K562 (cell line): Measurements from ENCODE around the gene VWF.

ENCODE experiments used
- BHLHE40 ChIP-seq: IDR thresholded peaks from 2 replicates; pipeline ENCODE4 v1.6.1; 2011; ENCODE audit warnings: low read length, improper control_type of control experiment
- BMI1 ChIP-seq: fragments of 150-350 bp; IDR thresholded peaks from 2 replicates; pipeline ENCODE4 v1.6.1; 2014; ENCODE audit warnings: low read length
- DACH1 ChIP-seq: fragments of 450-650 bp; IDR thresholded peaks from 2 replicates; pipeline ENCODE4 v1.6.1; 2018; ENCODE audit not compliant: partially characterized antibody
- GATAD2B ChIP-seq: fragments of 450-650 bp; IDR thresholded peaks from 2 replicates; pipeline ENCODE4 v1.6.1; 2017; ENCODE audit warnings: mild to moderate bottlenecking, borderline replicate concordance
- POLR2AphosphoS5 ChIP-seq: IDR thresholded peaks from 2 replicates; pipeline ENCODE4 v1.6.1; 2011; ENCODE audit warnings: mild to moderate bottlenecking, low read depth, low read length, moderate library complexity; ENCODE audit not compliant: control insufficient read depth, insufficient read depth
- STAT6 ChIP-seq: sonication (generic); formaldehyde crosslinking; IDR thresholded peaks from 2 replicates; pipeline ENCODE4 v1.8.1; 2023; ENCODE audit warnings: mild to moderate bottlenecking, missing genetic modification reagents
- UBTF ChIP-seq, 2 experiments: IDR thresholded peaks; 2 replicates each; pipeline ENCODE4 v1.6.1; 2012; ENCODE audit warnings: improper control_type of control experiment in 2 of 2, low read depth in 2 of 2, low read length in 2 of 2, borderline replicate concordance in 1 of 2
- ZFP91 ChIP-seq: sonication (generic); formaldehyde crosslinking; IDR thresholded peaks from 2 replicates; pipeline ENCODE4 v1.8.0; 2022; ENCODE audit warnings: mild to moderate bottlenecking, missing genetic modification reagents
- ZFX ChIP-seq: sonication (generic); formaldehyde crosslinking; IDR thresholded peaks from 2 replicates; pipeline ENCODE4 v1.8.0; 2022; ENCODE audit warnings: mild to moderate bottlenecking, missing genetic modification reagents, moderate library complexity
- ZNF57 ChIP-seq: fragments of 450-650 bp; formaldehyde crosslinking; IDR thresholded peaks from 2 replicates; pipeline ENCODE4 v1.4.0; 2020; ENCODE audit warnings: mild to moderate bottlenecking, moderate library complexity

- TF ChIP-seq STAT6 (CRISPR knock-in tag) (no peak), DACH1 (no peak), POLR2AphosphoS5 (no peak), UBTF (IDR thresholded peaks at IDR 0.05; ENCODE audit: borderline replicate concordance in 1 of 2, low read depth in 2 of 2, low read length in 2 of 2) (no peak), ZFX (CRISPR knock-in tag) (no peak), BMI1 (no peak), ZNF57 (CRISPR knock-in tag) (no peak), BHLHE40 (no peak), ZFP91 (CRISPR knock-in tag) (no peak), GATAD2B (no peak)
These were observed 36.8 kb upstream of the VWF start for GRCh38 chr12:6161124-6161882.
